SH-SY5Y (cell line): ENCODE results near the gene KLHL29.

Experiments
- GATA2 ChIP-seq: IDR thresholded peaks from 2 replicates; pipeline ENCODE4 v1.6.1; 2011; ENCODE audit warnings: mild to moderate bottlenecking, low read depth, low read length
- GATA3 ChIP-seq: IDR thresholded peaks from 2 replicates; pipeline ENCODE4 v1.6.1; 2011; ENCODE audit warnings: low read depth, mild to moderate bottlenecking, low read length, moderate library complexity

The KLHL29 gene

DNA sequence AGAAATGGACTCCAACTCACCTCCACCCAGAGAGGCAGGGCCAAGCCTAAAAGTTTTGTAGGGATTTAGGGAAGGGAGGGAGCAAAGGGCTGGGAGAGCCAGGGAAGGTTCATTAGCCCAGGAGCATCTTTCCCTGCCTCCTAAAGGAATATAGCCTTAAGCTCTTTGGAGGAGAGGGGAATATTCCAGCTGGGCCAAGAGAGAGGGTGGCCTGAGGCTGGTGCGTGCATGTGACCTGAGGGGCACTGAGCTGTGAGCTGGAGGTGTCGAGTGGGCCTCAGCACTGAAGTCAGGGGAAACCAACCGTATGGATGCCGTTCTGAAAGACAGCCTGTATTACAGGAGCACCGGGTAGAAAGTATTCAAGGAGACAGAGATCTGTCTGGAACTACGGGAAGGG, 112.6 kb downstream of the KLHL29 start:
- no peak for TF ChIP-seq GATA3
- no peak for TF ChIP-seq GATA2

DNA sequence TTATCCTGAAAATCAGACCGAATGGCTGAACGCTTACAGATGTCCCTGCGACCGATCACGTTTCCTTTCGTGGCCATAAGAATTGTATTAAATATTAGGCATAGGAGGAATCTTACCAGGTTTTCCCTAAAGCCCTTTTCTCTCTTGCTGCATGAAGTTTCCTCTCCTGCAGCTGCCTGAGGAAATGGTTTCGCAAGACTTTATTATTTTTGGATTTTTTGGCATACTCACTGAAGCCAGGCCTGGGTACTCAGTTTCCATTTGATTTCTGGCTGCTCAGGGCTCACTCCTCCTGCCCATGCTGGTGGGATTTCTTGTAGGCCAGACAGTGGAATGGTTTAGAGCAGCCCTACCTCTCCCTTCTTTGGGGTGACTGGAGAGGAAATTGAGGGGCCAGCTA, 114.0 kb downstream of the KLHL29 start:
- TF ChIP-seq GATA3 (no peak), GATA2 (no peak)

DNA sequence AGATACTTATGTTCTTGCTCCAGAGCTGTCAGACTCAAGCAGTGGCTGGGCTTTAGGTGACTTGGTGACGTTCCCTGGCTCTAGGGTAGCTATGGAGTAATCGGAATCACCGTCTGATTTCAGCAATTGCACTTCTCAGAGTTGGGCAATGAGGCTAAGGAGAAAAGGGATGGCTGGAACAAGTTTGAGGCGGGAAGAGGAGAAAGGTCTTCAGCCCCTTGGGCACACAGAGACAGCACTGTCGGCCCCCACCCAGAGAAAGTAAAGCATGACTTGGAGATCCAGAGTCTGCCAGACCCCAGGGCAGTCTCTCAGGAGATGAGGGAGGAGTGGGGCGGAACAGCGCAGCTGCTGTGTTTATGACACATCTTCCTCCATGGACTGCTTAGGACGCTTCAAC, 114.5 kb downstream of the KLHL29 start:
- TF ChIP-seq GATA3 (no peak), GATA2 (no peak)

- no peak for TF ChIP-seq GATA3
- TF ChIP-seq GATA2, result no peak
Measured at GRCh38 chr2:23500836-23501235, 115.9 kb downstream of the KLHL29 start.

GRCh38 chr2:23502096-23502495, 117.1 kb downstream of the KLHL29 start:
- TF ChIP-seq GATA2 (no peak), GATA3 (no peak)

- TF ChIP-seq GATA2, result no peak
- no peak for TF ChIP-seq GATA3
Measured at GRCh38 chr2:23503097-23503496, 118.1 kb downstream of the KLHL29 start.

- TF ChIP-seq GATA3 (no peak), GATA2 (no peak)
Measured at GRCh38 chr2:23503682-23504081, 118.7 kb downstream of the KLHL29 start.

DNA sequence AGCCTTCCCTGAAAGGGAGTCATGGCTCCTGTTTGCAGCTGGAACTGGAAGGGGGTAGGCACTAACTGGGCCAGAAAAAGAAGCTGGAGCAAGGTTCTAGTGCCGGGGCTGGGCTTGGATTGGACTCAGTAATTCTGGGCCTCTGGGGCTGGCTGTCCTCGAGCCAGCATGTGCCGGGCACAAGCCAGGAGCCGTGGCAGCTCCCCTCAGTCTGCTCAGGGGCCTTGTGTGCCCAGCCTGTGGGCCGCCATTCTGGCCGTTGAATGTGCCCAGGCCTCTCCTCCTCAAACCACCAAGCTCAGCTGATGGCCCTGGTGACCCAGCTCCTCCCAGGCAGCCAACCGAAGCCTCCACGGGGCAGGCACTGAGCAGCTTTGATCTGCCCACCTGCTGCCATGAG, 119.6 kb downstream of the KLHL29 start:
- TF ChIP-seq GATA2 (no peak), GATA3 (no peak)

- no peak for TF ChIP-seq GATA2
- TF ChIP-seq GATA3, result no peak
Measured at GRCh38 chr2:23505218-23505983, 120.4 kb downstream of the KLHL29 start.

GRCh38 chr2:23505984-23506380, 121.0 kb downstream of the KLHL29 start:
- TF ChIP-seq GATA2, result no peak
- TF ChIP-seq GATA3, result no peak

DNA sequence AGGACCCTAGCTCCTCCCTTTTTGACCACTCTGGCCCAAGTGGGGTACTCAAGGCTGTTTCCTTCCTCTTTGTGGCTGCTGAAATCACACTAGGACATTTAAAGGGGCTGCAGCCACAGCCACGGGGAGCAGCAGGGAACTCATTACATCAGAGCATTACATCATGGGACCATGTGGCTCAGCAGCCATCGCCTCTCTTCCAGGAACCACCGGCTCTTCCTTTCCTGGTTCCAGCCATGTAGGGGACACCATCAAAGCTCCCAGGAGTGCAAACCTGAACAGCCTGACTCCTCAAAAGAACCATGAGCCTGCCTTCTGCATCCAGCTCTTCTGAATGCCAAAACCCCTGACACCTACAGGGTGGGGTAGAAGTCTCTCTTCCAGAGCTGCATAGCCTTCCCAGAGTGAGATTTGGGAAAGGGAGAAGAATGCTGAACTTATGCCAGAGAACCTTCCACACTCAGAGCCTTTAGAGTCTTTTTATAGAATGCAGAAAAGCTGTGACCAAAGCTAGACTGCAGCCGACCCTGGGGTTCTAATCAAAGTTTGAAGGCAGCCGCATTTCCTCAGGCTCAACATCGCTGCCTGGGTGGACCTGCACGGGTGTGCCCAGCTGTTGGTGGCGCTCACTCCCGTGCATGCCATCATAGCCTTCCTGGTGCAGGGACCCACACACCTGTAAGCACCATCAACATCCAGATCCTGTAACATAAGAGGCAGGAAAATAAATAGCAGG, 121.7 kb downstream of the KLHL29 start:
- no peak for TF ChIP-seq GATA2
- TF ChIP-seq GATA3, result no peak

DNA sequence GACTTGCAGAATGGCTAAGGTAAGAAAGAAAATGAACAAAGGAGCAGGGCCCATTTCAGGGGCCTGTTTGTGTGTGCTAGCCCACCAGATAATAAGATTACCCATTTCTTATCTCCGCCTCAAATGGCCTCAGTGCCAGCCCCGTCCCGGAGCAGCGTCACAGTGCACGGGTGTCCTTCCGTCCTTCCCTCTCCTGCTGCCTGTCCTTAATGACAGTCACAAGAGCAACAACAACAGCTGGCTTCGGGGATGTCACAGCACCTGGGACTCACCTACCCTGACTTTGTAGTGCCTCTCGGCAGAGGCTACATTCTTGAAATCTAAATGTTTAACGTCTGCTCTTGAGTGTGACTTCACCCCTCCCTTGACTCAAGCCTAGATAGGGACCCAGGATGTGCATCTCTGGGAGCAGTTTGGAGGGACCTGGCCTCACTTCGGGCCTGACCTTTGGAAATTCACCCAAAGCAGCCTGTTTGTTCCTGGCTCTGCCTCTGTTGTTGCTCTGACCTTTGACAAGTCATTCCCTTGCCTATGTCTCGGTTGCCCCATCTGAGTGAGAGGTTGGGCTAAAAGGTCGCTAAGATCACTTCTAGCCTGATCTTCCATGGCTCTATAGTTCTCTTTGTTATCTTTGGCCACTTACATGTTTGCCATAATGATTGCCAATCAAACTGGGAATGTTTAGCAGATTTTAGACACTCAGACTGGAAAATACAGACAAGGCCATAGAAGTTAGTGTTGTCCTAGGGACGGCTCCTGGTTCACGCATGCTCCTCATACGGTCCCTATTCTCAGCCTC, 122.5 kb downstream of the KLHL29 start:
- TF ChIP-seq GATA3, result no peak
- TF ChIP-seq GATA2, result no peak; the same call in 1 of the 2 replicates

GRCh38 chr2:23508066-23508390, 123.0 kb downstream of the KLHL29 start:
- no peak for TF ChIP-seq GATA3
- no peak for TF ChIP-seq GATA2

GRCh38 chr2:23509103-23509502, 124.1 kb downstream of the KLHL29 start:
- TF ChIP-seq GATA2 (no peak), GATA3 (no peak)
